ENCODE measurements around the gene DNAJC5.

DNAJC5 gene

DNA sequence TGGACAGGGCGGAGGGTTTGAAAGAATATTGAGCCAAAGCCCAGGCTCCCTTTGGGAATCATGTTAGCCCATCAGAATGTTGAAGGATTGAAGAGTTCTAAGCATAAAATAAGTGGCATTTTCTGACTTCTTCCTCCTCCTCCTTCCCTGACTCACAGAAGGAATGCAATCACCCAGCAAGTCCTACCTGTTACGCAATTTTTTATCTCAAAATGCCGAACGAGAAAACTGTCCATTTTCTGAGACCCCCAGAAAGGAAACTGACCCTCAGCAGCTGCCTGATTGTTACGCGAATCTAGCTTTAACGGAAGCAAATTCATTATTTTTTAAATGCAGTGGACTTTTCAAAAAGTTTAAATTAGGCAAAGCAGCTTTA lies 4.7 kb upstream of the DNAJC5 start:
- TF ChIP-seq, protein P1, sequence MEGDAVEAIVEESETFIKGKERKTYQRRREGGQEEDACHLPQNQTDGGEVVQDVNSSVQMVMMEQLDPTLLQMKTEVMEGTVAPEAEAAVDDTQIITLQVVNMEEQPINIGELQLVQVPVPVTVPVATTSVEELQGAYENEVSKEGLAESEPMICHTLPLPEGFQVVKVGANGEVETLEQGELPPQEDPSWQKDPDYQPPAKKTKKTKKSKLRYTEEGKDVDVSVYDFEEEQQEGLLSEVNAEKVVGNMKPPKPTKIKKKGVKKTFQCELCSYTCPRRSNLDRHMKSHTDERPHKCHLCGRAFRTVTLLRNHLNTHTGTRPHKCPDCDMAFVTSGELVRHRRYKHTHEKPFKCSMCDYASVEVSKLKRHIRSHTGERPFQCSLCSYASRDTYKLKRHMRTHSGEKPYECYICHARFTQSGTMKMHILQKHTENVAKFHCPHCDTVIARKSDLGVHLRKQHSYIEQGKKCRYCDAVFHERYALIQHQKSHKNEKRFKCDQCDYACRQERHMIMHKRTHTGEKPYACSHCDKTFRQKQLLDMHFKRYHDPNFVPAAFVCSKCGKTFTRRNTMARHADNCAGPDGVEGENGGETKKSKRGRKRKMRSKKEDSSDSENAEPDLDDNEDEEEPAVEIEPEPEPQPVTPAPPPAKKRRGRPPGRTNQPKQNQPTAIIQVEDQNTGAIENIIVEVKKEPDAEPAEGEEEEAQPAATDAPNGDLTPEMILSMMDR (IDR thresholded peaks at IDR 0.05; ENCODE audit: low read depth, low read length, missing control alignments): no peak
- DNase-seq (ENCODE audit: low read depth): no peak
- no peak overlapping the region for H3K4me3 ChIP-seq (ENCODE audit: low read depth, low read length)

GRCh38 chr20:63890616-63891015 lies 4.3 kb upstream of the DNAJC5 start:
- H3K4me3 ChIP-seq (ENCODE audit: low read depth, low read length): no peak overlapping the region
- DNase-seq (ENCODE audit: low read depth): no peak
- TF ChIP-seq, protein P1 (IDR thresholded peaks at IDR 0.05; ENCODE audit: low read depth, low read length, missing control alignments): no peak

DNA sequence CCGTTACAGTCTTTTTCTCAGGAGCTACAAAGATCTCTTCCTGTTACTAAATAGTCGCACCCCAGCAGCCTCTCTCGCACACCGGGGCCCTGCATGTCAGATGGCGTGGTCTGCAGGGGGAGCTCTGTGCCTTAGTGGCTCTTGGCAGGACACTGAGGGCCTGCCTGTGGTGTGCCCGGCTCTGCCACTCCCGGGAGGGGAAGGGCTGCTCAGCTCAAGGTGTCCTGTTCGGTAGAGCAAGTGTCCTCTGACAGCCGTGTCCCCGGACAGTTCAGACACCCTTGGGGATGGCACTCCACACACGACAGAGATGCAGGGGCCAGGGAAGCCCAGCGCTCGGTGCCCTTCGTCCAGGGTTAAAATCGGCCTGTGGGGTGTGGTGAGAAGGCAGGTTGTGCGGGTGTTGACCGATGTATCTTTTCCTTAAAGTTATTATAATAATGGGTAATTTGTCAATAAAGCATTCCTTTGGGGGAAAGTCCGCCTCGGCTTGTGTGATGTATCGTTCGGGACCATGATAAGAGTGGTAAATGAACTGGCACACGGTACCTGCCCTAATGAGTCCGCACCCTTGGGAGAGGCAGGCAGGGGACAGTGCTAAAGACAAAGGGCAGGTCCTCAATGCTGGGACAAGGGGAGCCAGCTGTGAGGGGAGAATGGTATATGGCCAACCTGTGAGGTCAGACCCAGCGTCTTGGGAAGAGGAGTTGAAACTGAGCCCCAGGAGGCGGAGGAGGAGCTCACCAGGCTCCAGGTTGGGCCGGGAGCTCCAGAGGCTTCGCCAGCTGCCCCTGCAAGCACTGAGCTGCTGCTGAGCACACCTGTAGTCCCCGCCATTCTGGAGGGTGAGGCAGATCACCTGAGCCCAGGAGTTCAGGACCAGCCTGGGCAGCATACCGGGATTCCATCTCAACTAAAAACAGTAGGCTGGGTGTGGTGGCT lies 3.6 kb upstream of the DNAJC5 start:
- TF ChIP-seq, protein P1 (IDR thresholded peaks at IDR 0.05; ENCODE audit: low read depth, low read length, missing control alignments): no peak
- DNase-seq (ENCODE audit: low read depth): no peak
- no peak overlapping the region for H3K4me3 ChIP-seq (ENCODE audit: low read depth, low read length)

DNA sequence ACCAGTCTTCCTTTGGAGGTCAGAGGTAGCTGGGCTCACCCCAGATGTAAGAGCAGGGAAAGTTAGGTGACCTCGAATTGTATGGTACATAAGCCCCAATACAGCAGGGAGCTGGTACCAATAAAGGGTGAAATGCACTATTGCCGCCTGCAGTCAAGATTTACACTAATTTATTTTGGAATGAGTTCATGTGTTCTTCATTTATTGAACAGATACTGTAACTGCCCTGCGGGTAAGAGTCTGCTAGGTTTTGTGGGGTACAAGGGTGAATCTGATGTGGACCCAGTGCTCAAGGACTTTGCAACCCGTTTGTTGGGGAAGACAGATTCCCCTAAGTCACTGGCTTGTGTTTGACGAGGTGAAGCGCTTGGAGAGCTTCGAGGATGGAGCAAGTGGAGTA lies 2.5 kb upstream of the DNAJC5 start:
- no peak overlapping the region for H3K4me3 ChIP-seq (ENCODE audit: low read depth, low read length)
- TF ChIP-seq, protein P1 (IDR thresholded peaks at IDR 0.05; ENCODE audit: low read depth, low read length, missing control alignments): no peak
- DNase-seq (ENCODE audit: low read depth): no peak

DNA sequence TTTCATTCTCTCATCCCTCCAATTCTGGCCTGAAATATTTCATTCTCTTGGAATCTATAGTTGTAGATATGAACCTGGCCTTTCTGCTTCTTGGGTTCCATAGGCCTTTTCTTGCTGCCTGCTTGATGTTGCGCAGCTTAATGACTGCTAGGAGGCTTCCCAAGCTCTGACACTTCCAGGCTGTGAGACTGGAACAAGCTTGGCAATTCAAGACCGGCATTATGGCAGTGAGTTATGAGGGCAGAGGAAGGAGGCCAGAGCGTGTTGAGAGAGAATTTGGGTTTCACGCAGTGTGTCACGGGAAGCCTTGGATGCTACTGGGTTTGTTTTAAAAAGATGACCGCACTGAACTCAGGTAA lies 948 bp upstream of the DNAJC5 start:
- no peak for DNase-seq (ENCODE audit: low read depth)
- H3K4me3 ChIP-seq (ENCODE audit: low read depth, low read length): no peak overlapping the region
- TF ChIP-seq, protein P1 (IDR thresholded peaks at IDR 0.05; ENCODE audit: low read depth, low read length, missing control alignments): no peak

- H3K4me3 ChIP-seq (ENCODE audit: low read depth, low read length): peak overlapping the region; percentile 68
- DNase-seq (ENCODE audit: low read depth): no peak
- TF ChIP-seq, protein P1 (IDR thresholded peaks at IDR 0.05; ENCODE audit: low read depth, low read length, missing control alignments): no peak
These were observed 451 bp downstream of the DNAJC5 start for GRCh38 chr20:63895202-63895951.
